ENCODE measurements around the gene SCYL1.

SCYL1 gene

DNA sequence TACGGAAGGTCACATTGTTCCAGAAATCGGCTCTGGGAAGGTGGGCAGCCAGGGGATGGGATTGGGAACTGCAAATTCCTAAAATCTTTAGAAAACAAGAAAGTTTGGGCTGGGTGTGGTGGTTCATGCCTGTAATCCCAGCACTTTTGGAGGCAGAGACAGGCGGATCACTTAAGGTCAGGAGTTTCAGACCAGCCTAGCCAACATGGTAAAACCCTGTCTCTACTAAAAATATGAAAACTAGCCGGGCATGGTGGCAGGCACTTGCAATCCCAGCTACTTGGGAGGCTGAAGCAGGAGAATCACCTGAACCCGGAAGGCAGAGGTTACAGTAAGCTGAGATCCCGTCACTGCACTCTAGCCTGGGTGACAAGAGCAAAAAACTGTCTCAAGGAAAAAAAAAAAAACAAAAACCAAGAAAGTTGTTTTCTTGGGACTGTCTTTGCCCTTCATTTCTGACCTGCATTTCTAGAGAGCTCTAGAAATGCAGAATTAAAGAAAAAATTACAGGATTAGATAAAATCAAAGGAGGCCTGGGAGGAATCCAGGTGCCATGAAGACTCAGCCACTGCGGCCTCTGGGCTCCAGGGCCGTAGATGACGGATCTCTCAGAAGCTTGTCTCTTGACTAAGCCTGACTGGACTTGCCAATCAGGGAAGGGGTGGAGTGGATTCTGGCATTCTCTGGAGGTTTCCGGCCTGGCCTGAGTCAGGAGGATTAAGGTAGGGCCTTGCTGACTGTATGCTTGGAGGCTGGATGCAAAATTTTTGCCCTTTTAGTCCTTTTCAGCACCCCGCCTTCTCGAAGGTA lies 31.3 kb upstream of the SCYL1 start:
- no peak for DNase-seq

DNA sequence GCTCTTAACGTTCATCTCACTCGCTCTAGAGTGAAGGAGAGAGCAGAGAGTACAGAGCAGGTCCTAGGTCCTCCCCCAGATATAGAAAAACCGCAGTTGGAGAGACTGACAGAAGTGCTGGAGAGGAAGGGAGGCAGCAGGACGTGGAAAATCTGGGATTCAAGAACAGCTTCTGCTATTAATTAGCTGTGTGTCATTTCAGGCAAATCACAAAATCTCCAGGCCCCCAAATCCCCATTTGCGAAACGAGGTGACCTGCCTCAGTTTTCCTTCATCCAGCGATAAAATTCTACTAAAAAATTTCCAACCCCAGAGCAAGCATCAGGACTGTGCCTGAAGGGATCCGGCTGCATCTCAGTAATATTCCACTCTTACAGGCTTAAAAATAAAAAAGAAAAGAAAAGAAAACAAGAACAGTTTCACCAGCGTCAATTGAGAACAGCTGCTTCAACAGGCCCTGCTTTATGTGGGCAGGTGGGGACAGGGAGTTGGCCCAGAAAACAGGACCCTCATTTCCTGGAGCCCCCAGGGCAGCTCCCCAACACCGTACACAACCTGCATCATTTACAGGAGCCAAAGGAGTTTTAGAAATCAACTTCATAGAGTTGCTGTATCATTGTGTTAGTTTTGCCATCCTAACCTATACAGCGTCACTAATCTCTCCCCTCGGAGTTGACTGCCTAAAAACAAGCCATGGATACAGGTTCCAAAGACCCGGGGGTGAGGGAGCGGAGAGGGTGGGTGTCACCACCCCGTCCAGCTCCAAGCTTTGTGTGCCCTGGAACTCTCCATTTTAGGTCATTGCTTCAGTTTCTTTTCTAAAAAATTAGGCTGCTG lies 28.4 kb upstream of the SCYL1 start:
- no peak for DNase-seq

DNA sequence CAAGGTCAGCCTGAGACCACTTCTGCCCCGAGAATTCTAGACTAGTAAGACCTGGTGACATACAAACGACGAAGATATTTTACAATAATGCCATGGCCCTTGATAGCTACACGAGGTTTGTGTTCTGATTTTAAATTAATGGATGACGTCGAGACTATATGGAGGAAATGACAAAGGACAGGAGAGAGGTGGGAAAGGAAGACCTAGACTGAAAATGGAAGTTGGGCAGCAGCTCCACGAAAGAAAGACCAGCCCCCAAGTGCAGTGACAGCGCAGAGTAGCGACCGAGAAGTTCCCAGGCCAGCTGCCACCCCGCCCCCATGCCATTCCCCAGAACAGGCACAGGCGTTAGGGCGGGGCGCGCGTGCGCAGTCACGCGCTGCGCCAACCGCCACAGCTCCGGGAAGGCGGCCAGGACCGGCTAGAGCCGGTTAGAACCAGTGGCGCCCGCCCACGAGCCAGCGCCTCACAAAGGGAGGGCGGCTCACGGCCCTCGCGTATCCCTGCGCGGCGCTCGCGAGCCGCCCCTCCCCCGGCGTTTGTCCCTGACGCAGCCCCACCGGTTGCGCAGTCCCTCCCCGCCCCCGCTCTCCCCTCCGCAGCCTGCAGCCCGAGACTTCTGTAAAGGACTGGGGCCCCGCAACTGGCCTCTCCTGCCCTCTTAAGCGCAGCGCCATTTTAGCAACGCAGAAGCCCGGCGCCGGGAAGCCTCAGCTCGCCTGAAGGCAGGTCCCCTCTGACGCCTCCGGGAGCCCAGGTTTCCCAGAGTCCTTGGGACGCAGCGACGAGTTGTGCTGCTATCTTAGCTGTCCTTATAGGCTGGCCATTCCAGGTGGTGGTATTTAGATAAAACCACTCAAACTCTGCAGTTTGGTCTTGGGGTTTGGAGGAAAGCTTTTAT lies 27.5 kb upstream of the SCYL1 start:
- peak; percentile 97 for DNase-seq

DNA sequence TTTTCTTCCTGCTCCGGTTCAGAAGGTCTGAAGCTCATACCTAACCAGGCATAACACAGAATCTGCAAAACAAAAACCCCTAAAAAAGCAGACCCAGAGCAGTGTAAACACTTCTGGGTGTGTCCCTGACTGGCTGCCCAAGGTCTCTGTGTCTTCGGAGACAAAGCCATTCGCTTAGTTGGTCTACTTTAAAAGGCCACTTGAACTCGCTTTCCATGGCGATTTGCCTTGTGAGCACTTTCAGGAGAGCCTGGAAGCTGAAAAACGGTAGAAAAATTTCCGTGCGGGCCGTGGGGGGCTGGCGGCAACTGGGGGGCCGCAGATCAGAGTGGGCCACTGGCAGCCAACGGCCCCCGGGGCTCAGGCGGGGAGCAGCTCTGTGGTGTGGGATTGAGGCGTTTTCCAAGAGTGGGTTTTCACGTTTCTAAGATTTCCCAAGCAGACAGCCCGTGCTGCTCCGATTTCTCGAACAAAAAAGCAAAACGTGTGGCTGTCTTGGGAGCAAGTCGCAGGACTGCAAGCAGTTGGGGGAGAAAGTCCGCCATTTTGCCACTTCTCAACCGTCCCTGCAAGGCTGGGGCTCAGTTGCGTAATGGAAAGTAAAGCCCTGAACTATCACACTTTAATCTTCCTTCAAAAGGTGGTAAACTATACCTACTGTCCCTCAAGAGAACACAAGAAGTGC lies 26.7 kb upstream of the SCYL1 start:
- peak; percentile 51 for DNase-seq

DNA sequence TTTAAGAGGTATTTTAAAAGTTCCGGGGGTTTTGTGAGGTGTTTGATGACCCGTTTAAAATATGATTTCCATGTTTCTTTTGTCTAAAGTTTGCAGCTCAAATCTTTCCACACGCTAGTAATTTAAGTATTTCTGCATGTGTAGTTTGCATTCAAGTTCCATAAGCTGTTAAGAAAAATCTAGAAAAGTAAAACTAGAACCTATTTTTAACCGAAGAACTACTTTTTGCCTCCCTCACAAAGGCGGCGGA lies 26.2 kb upstream of the SCYL1 start:
- DNase-seq, result no peak

DNA sequence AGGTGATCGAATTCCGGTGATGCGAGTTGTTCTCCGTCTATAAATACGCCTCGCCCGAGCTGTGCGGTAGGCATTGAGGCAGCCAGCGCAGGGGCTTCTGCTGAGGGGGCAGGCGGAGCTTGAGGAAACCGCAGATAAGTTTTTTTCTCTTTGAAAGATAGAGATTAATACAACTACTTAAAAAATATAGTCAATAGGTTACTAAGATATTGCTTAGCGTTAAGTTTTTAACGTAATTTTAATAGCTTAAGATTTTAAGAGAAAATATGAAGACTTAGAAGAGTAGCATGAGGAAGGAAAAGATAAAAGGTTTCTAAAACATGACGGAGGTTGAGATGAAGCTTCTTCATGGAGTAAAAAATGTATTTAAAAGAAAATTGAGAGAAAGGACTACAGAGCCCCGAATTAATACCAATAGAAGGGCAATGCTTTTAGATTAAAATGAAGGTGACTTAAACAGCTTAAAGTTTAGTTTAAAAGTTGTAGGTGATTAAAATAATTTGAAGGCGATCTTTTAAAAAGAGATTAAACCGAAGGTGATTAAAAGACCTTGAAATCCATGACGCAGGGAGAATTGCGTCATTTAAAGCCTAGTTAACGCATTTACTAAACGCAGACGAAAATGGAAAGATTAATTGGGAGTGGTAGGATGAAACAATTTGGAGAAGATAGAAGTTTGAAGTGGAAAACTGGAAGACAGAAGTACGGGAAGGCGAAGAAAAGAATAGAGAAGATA lies 25.7 kb upstream of the SCYL1 start, which contains the start of gene MALAT1:
MALAT1 (plus strand) TSS at position 69 of the 736 bp plus-strand sequence.
- DNase-seq, result peak; percentile 90

DNA sequence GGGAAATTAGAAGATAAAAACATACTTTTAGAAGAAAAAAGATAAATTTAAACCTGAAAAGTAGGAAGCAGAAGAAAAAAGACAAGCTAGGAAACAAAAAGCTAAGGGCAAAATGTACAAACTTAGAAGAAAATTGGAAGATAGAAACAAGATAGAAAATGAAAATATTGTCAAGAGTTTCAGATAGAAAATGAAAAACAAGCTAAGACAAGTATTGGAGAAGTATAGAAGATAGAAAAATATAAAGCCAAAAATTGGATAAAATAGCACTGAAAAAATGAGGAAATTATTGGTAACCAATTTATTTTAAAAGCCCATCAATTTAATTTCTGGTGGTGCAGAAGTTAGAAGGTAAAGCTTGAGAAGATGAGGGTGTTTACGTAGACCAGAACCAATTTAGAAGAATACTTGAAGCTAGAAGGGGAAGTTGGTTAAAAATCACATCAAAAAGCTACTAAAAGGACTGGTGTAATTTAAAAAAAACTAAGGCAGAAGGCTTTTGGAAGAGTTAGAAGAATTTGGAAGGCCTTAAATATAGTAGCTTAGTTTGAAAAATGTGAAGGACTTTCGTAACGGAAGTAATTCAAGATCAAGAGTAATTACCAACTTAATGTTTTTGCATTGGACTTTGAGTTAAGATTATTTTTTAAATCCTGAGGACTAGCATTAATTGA lies 25.0 kb upstream of the SCYL1 start:
- DNase-seq, result no peak

DNA sequence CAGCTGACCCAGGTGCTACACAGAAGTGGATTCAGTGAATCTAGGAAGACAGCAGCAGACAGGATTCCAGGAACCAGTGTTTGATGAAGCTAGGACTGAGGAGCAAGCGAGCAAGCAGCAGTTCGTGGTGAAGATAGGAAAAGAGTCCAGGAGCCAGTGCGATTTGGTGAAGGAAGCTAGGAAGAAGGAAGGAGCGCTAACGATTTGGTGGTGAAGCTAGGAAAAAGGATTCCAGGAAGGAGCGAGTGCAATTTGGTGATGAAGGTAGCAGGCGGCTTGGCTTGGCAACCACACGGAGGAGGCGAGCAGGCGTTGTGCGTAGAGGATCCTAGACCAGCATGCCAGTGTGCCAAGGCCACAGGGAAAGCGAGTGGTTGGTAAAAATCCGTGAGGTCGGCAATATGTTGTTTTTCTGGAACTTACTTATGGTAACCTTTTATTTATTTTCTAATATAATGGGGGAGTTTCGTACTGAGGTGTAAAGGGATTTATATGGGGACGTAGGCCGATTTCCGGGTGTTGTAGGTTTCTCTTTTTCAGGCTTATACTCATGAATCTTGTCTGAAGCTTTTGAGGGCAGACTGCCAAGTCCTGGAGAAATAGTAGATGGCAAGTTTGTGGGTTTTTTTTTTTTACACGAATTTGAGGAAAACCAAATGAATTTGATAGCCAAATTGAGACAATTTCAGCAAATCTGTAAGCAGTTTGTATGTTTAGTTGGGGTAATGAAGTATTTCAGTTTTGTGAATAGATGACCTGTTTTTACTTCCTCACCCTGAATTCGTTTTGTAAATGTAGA lies 24.3 kb upstream of the SCYL1 start:
- DNase-seq, result no peak

DNA sequence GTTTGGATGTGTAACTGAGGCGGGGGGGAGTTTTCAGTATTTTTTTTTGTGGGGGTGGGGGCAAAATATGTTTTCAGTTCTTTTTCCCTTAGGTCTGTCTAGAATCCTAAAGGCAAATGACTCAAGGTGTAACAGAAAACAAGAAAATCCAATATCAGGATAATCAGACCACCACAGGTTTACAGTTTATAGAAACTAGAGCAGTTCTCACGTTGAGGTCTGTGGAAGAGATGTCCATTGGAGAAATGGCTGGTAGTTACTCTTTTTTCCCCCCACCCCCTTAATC lies 23.8 kb upstream of the SCYL1 start:
- DNase-seq, result no peak

DNA sequence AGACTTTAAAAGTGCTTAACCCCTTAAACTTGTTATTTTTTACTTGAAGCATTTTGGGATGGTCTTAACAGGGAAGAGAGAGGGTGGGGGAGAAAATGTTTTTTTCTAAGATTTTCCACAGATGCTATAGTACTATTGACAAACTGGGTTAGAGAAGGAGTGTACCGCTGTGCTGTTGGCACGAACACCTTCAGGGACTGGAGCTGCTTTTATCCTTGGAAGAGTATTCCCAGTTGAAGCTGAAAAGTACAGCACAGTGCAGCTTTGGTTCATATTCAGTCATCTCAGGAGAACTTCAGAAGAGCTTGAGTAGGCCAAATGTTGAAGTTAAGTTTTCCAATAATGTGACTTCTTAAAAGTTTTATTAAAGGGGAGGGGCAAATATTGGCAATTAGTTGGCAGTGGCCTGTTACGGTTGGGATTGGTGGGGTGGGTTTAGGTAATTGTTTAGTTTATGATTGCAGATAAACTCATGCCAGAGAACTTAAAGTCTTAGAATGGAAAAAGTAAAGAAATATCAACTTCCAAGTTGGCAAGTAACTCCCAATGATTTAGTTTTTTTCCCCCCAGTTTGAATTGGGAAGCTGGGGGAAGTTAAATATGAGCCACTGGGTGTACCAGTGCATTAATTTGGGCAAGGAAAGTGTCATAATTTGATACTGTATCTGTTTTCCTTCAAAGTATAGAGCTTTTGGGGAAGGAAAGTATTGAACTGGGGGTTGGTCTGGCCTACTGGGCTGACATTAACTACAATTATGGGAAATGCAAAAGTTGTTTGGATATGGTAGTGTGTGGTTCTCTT lies 23.2 kb upstream of the SCYL1 start:
- DNase-seq, result no peak

DNA sequence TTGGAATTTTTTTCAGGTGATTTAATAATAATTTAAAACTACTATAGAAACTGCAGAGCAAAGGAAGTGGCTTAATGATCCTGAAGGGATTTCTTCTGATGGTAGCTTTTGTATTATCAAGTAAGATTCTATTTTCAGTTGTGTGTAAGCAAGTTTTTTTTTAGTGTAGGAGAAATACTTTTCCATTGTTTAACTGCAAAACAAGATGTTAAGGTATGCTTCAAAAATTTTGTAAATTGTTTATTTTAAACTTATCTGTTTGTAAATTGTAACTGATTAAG lies 22.7 kb upstream of the SCYL1 start:
- DNase-seq, result no peak

DNA sequence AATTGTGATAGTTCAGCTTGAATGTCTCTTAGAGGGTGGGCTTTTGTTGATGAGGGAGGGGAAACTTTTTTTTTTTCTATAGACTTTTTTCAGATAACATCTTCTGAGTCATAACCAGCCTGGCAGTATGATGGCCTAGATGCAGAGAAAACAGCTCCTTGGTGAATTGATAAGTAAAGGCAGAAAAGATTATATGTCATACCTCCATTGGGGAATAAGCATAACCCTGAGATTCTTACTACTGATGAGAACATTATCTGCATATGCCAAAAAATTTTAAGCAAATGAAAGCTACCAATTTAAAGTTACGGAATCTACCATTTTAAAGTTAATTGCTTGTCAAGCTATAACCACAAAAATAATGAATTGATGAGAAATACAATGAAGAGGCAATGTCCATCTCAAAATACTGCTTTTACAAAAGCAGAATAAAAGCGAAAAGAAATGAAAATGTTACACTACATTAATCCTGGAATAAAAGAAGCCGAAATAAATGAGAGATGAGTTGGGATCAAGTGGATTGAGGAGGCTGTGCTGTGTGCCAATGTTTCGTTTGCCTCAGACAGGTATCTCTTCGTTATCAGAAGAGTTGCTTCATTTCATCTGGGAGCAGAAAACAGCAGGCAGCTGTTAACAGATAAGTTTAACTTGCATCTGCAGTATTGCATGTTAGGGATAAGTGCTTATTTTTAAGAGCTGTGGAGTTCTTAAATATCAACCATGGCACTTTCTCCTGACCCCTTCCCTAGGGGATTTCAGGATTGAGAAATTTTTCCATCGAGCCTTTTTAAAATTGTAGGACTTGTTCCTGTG lies 22.1 kb upstream of the SCYL1 start:
- DNase-seq, result no peak

DNA sequence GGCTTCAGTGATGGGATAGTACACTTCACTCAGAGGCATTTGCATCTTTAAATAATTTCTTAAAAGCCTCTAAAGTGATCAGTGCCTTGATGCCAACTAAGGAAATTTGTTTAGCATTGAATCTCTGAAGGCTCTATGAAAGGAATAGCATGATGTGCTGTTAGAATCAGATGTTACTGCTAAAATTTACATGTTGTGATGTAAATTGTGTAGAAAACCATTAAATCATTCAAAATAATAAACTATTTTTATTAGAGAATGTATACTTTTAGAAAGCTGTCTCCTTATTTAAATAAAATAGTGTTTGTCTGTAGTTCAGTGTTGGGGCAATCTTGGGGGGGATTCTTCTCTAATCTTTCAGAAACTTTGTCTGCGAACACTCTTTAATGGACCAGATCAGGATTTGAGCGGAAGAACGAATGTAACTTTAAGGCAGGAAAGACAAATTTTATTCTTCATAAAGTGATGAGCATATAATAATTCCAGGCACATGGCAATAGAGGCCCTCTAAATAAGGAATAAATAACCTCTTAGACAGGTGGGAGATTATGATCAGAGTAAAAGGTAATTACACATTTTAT lies 21.4 kb upstream of the SCYL1 start:
- no peak for DNase-seq

DNA sequence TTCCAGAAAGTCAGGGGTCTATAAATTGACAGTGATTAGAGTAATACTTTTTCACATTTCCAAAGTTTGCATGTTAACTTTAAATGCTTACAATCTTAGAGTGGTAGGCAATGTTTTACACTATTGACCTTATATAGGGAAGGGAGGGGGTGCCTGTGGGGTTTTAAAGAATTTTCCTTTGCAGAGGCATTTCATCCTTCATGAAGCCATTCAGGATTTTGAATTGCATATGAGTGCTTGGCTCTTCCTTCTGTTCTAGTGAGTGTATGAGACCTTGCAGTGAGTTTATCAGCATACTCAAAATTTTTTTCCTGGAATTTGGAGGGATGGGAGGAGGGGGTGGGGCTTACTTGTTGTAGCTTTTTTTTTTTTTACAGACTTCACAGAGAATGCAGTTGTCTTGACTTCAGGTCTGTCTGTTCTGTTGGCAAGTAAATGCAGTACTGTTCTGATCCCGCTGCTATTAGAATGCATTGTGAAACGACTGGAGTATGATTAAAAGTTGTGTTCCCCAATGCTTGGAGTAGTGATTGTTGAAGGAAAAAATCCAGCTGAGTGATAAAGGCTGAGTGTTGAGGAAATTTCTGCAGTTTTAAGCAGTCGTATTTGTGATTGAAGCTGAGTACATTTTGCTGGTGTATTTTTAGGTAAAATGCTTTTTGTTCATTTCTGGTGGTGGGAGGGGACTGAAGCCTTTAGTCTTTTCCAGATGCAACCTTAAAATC lies 20.8 kb upstream of the SCYL1 start:
- no peak for DNase-seq

DNA sequence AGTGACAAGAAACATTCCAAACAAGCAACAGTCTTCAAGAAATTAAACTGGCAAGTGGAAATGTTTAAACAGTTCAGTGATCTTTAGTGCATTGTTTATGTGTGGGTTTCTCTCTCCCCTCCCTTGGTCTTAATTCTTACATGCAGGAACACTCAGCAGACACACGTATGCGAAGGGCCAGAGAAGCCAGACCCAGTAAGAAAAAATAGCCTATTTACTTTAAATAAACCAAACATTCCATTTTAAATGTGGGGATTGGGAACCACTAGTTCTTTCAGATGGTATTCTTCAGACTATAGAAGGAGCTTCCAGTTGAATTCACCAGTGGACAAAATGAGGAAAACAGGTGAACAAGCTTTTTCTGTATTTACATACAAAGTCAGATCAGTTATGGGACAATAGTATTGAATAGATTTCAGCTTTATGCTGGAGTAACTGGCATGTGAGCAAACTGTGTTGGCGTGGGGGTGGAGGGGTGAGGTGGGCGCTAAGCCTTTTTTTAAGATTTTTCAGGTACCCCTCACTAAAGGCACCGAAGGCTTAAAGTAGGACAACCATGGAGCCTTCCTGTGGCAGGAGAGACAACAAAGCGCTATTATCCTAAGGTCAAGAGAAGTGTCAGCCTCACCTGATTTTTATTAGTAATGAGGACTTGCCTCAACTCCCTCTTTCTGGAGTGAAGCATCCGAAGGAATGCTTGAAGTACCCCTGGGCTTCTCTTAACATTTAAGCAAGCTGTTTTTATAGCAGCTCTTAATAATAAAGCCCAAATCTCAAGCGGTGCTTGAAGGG lies 20.0 kb upstream of the SCYL1 start:
- no peak for DNase-seq

DNA sequence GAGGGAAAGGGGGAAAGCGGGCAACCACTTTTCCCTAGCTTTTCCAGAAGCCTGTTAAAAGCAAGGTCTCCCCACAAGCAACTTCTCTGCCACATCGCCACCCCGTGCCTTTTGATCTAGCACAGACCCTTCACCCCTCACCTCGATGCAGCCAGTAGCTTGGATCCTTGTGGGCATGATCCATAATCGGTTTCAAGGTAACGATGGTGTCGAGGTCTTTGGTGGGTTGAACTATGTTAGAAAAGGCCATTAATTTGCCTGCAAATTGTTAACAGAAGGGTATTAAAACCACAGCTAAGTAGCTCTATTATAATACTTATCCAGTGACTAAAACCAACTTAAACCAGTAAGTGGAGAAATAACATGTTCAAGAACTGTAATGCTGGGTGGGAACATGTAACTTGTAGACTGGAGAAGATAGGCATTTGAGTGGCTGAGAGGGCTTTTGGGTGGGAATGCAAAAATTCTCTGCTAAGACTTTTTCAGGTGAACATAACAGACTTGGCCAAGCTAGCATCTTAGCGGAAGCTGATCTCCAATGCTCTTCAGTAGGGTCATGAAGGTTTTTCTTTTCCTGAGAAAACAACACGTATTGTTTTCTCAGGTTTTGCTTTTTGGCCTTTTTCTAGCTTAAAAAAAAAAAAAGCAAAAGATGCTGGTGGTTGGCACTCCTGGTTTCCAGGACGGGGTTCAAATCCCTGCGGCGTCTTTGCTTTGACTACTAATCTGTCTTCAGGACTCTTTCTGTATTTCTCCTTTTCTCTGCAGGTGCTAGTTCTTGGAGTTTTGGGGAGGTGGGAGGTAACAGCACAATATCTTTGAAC lies 19.2 kb upstream of the SCYL1 start:
- no peak for DNase-seq

Data from activated effector memory CD4-positive, alpha-beta T cell treated with Interleukin-2 at 50 U/mL for 16 hours (primary cell).